Iris pigment epithelial cell (primary cell): ENCODE measurements around the gene C6orf89.
"Not testable (repeated sequence)": the region's sequence is repeated elsewhere in the genome, so short reads cannot be mapped to it uniquely, and the experiment has no call there.

ENCODE experiments used
- DNase-seq: peaks from one replicate; pipeline ENCODE4 v3.0.0-alpha.2; 2011; ENCODE audit warnings: low read depth

The C6orf89 gene

GRCh38 chr6:36949076-36949475 is 63.3 kb downstream of the C6orf89 start:
- DNase-seq: not testable (repeated sequence)

- peak; percentile 86 for DNase-seq
Measured at GRCh38 chr6:36949636-36950035, 63.9 kb downstream of the C6orf89 start.

GRCh38 chr6:36953931-36954261 is 68.1 kb downstream of the C6orf89 start:
- no peak for DNase-seq

GRCh38 chr6:36954262-36954931 is 68.6 kb downstream of the C6orf89 start, which contains the start of gene PI16:
TSS of gene PI16 (plus strand) at chr6:36954738. CDS start at chr6:36954761, 23 bp downstream.
- no peak for DNase-seq

- DNase-seq: no peak
Measured at GRCh38 chr6:36955136-36955535, 69.4 kb downstream of the C6orf89 start.

GRCh38 chr6:36955671-36956445 is 70.1 kb downstream of the C6orf89 start:
- DNase-seq: no peak

- no peak for DNase-seq
Measured at GRCh38 chr6:36956446-36956820, 70.7 kb downstream of the C6orf89 start.

- DNase-seq: no peak
Measured at GRCh38 chr6:36957773-36958271, 72.1 kb downstream of the C6orf89 start.

- DNase-seq: no peak
Measured at GRCh38 chr6:36958775-36959554, 73.2 kb downstream of the C6orf89 start.

- no peak for DNase-seq
Measured at GRCh38 chr6:36959555-36960250, 74.0 kb downstream of the C6orf89 start.

GRCh38 chr6:36961441-36962435 is 76.0 kb downstream of the C6orf89 start:
- DNase-seq: no peak

- peak; percentile 31 for DNase-seq
Measured at GRCh38 chr6:36962874-36963273, 77.1 kb downstream of the C6orf89 start.

- DNase-seq: no peak
Measured at GRCh38 chr6:36963451-36964290, 77.9 kb downstream of the C6orf89 start.

GRCh38 chr6:36964349-36964748 is 78.6 kb downstream of the C6orf89 start:
- DNase-seq: no peak

- DNase-seq: no peak
Measured at GRCh38 chr6:36964908-36965307, 79.2 kb downstream of the C6orf89 start.

GRCh38 chr6:36967301-36967700 is 81.5 kb downstream of the C6orf89 start:
- no peak for DNase-seq

- DNase-seq: no peak
Measured at GRCh38 chr6:36967757-36968156, 82.0 kb downstream of the C6orf89 start.

GRCh38 chr6:36968266-36968977 is 82.7 kb downstream of the C6orf89 start:
- no peak for DNase-seq

- no peak for DNase-seq
Measured at GRCh38 chr6:36969240-36969691, 83.5 kb downstream of the C6orf89 start.
